HEK293 (cell line): ENCODE results near the gene CLEC16A.

Source experiments
- ATF2 ChIP-seq: fragments of 450-650 bp; formaldehyde crosslinking; IDR thresholded peaks from 2 replicates; pipeline ENCODE4 v1.5.1; 2016; ENCODE audit warnings: missing biosample characterization, missing genetic modification characterization, low read depth
- CTCF ChIP-seq: fragments of 450-650 bp; formaldehyde crosslinking; IDR thresholded peaks from 2 replicates; pipeline ENCODE4 v1.5.1; 2016; ENCODE audit warnings: missing biosample characterization, missing genetic modification characterization
- ELK4 ChIP-seq: IDR thresholded peaks from 2 replicates; pipeline ENCODE4 v1.6.1; 2011; ENCODE audit warnings: mild to moderate bottlenecking, low read depth, low read length, borderline replicate concordance
- HOXC10 ChIP-seq: sonication (generic); formaldehyde crosslinking; IDR thresholded peaks from 2 replicates; pipeline ENCODE4 v1.8.1; 2023; ENCODE audit warnings: mild to moderate bottlenecking, missing genetic modification reagents
- ZBTB7A ChIP-seq: fragments of 450-650 bp; formaldehyde crosslinking; IDR thresholded peaks from 2 replicates; pipeline ENCODE4 v1.5.1; 2016; ENCODE audit warnings: low read depth, missing biosample characterization, missing genetic modification characterization
- ZFHX2 ChIP-seq: fragments of 450-650 bp; formaldehyde crosslinking; conservative IDR thresholded peaks from 2 replicates; pipeline ENCODE4 v1.5.1; 2016; ENCODE audit warnings: missing biosample characterization, missing genetic modification characterization
- ZNF211 ChIP-seq: fragments of 450-650 bp; formaldehyde crosslinking; IDR thresholded peaks from 2 replicates; pipeline ENCODE4 v1.5.1; 2016; ENCODE audit warnings: low read depth, missing biosample characterization, missing genetic modification characterization
- ZNF248 ChIP-seq: fragments of 450-650 bp; formaldehyde crosslinking; IDR thresholded peaks from 2 replicates; pipeline ENCODE4 v1.5.1; 2017; ENCODE audit warnings: missing biosample characterization, missing genetic modification characterization
- ZNF274 ChIP-seq, 2 experiments: fragments of 200-500 bp in 1 of 2; fragments of 450-650 bp in 1 of 2; sonication (Bioruptor generic) in 1 of 2; formaldehyde crosslinking in 1 of 2; IDR thresholded peaks; 2 replicates each; pipeline versions ENCODE4 v1.5.1 to v1.6.1; 2014 to 2016; ENCODE audit warnings: borderline replicate concordance in 1 of 2, inconsistent platforms in 1 of 2, low read length in 1 of 2, missing biosample characterization in 1 of 2, missing genetic modification characterization in 1 of 2
- ZNF501 ChIP-seq: fragments of 450-650 bp; formaldehyde crosslinking; IDR thresholded peaks from 2 replicates; pipeline ENCODE4 v1.5.1; 2016; ENCODE audit warnings: missing biosample characterization, missing genetic modification characterization
- ZNF530 ChIP-seq: fragments of 450-650 bp; formaldehyde crosslinking; IDR thresholded peaks from 2 replicates; pipeline ENCODE4 v1.5.1; 2016; ENCODE audit warnings: low read depth, missing biosample characterization, missing genetic modification characterization
- ZNF560 ChIP-seq: fragments of 450-650 bp; formaldehyde crosslinking; IDR thresholded peaks from 2 replicates; pipeline ENCODE4 v1.5.1; 2017; ENCODE audit warnings: missing biosample characterization, missing genetic modification characterization, borderline replicate concordance

- TF ChIP-seq CTCF (tag by site-specific recombination) (no peak), HOXC10 (no peak), ELK4 (no peak), ZBTB7A (tag by site-specific recombination) (no peak), ATF2 (no peak), ZNF274 (IDR thresholded peaks at IDR 0.05; ENCODE audit: low read length) (no peak), ZNF274 (tag by site-specific recombination; IDR thresholded peaks at IDR 0.05; ENCODE audit: borderline replicate concordance) (no peak), ZNF560 (tag by site-specific recombination) (no peak), ZNF530 (tag by site-specific recombination) (no peak), ZFHX2 (no peak), ZNF211 (no peak), ZNF501 (no peak), ZNF248 (tag by site-specific recombination) (no peak)
Measured at GRCh38 chr16:11200592-11200991, 256.2 kb downstream of the CLEC16A start.
